ENCODE measurements around the gene TRAK2. TPM values are rescaled to one million over a fixed set of nuclear protein-coding genes. Genes with fewer than 3 reads are reported as not detected.
A peak's percentile ranks its signal among the peaks of the same experiment; 100 is the strongest.

Gene TRAK2
- total and polyA plus RNA-seq, 2 of the 8 experiments (the other 6 are each of a cell fraction or from before 2014, with no cell fraction given) = 4.5 to 15.7 TPM

DNA sequence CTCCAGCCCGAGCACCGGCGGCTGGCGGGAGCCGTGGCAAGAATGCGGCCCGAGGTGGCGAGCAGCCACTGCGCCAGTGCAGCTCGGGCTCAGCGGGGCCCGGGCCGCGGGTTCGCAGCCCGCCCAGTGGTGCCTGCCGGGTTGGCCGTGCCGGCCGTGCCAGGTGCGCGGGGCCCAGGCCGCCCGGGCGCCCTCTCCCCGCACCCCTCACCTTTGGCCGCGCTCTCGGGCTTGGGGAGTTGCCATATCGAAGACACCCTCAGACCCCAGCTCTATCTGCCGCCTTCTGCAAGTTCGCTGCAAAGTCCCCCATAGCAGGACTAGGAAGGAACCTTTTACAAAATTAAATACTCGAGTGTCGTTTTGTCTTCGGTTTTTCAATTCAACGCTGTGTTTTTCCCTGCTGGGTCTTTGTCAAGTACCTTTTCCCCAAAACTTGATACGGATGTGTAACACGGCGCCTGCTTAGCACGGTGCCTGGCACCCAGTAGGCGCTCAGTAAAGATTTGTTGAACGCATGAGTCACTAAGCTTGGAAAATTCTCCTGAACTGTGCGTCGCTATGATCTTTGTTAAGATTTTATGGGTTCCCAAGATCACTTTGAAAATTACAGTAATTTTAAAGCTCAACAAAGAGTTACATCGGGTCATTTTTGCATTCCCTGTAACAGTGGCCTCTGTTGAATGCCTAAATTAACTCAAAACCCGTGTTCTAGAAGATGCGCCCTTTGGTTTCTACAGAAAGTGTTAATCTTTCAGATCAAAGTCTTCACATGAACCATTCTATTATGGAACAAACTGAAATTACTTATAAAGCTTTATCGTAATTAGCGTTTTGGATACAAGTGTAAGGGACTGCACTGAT lies 1.0 kb upstream of the TRAK2 start:
- Histone ChIP-seq H3K4me1 (replicated peaks in 1 of 4; ENCODE audit: control insufficient read depth in 3 of 4, insufficient read depth in 4 of 4, low read length in 3 of 4) (no peaks in the 10 kb centered on the region; a peak in 1 of 7 replicates), H3K4ac (replicated peaks; ENCODE audit: insufficient read length, low read depth, low read length) (no peak overlapping the region), H2BK5ac (ENCODE audit: low read depth, low read length) (peak overlapping the region; percentile 56; the same call in 1 of the 2 replicates), H2AFZ (ENCODE audit: low read length) (peak overlapping the region; percentile 98), H2BK12ac (ENCODE audit: low read depth, low read length) (no peak overlapping the region), H3K18ac (ENCODE audit: extremely low read depth, low read length) (no peak overlapping the region), H3K79me1 (ENCODE audit: low read depth, low read length) (no peaks in the 10 kb centered on the region), H4K8ac (ENCODE audit: extremely low read depth, insufficient read depth, low read length) (peak overlapping the region; percentile 91), H4K5ac (ENCODE audit: insufficient read length, low read depth, low read length) (peak overlapping the region; percentile 61), H2BK15ac (ENCODE audit: low read length) (no peak overlapping the region), H2AK5ac (ENCODE audit: low read depth, low read length) (no peak overlapping the region), H3K27me3 (replicated peaks in 1 of 4; ENCODE audit: control insufficient read depth in 3 of 4, extremely low read depth in 1 of 4, insufficient read depth in 3 of 4, low read length in 3 of 4) (no peaks in the 10 kb centered on the region), H3K56ac (replicated peaks; ENCODE audit: insufficient read length, low read depth, low read length) (peak overlapping the region; percentile 22), H3K4me2 (ENCODE audit: insufficient read depth in 1 of 2, low read depth in 2 of 2, low read length in 2 of 2) (peak overlapping the region; percentile 69 to 76), H4K20me1 (replicated peaks in 1 of 2; ENCODE audit: control insufficient read depth in 1 of 2, insufficient read depth in 2 of 2, low read length in 2 of 2) (no peaks in the 10 kb centered on the region), H3K9me3 (ENCODE audit: insufficient read depth in 2 of 2, low read depth in 1 of 2, low read length in 1 of 2) (no peaks in the 10 kb centered on the region), H3K23me2 (ENCODE audit: low read depth, low read length) (peaks cover 9% of the 10 kb centered on the region; the same call in 1 of the 2 replicates), H3K36me3 (ENCODE audit: control insufficient read depth in 2 of 4, insufficient read depth in 4 of 4, low read length in 3 of 4) (no peaks in the 10 kb centered on the region), H3K27ac (ENCODE audit: low read depth, low read length) (peak overlapping the region; percentile 64; the same call in 1 of the 2 replicates), H2BK120ac (replicated peaks; ENCODE audit: low read depth, low read length) (no peak overlapping the region), H3K79me2 (ENCODE audit: control insufficient read depth in 1 of 2, insufficient read depth in 2 of 2, low read length in 2 of 2) (peaks cover 0 to 8% of the 10 kb centered on the region in 2 experiments; a peak in 2 of 4 replicates), H3K23ac (ENCODE audit: insufficient read length) (no peak overlapping the region), H3K4me3 (ENCODE audit: extremely low read depth in 1 of 4, insufficient read depth in 2 of 4, low read depth in 3 of 4, low read length in 4 of 4) (peak overlapping the region; percentile 94 to 100 (median 98)), H3K9ac (replicated peaks in 1 of 4; ENCODE audit: extremely low read depth in 1 of 4, low read depth in 3 of 4, low read length in 3 of 4) (peak overlapping the region; percentile 68 to 80 (median 71)), H3K14ac (ENCODE audit: insufficient read length) (no peak overlapping the region), H4K91ac (replicated peaks; ENCODE audit: insufficient read length, low read length) (no peak overlapping the region), H2BK20ac (ENCODE audit: low read length) (no peak overlapping the region)
- ChIA-PET POLR2A (ENCODE audit: partially characterized antibody) (interaction anchor here (0.9 to 2.6 kb wide), 10 partner anchors 9 to 489 kb away, joined by 3 to 9 read pairs (median 4); partner anchors contain the start of genes FLACC1 and ORC2), CTCF (ENCODE audit: partially characterized antibody) (interaction anchor here (0.5 to 1.4 kb wide), 5 partner anchors 11 to 247 kb away, joined by 3 to 4 read pairs (median 3); no protein-coding TSS in a partner anchor)
- DNase-seq (ENCODE audit: low read depth in 1 of 2, low spot score in 2 of 2) (no peak), FAIRE-seq (peak; percentile 32)
- WGBS, 2 experiments (ENCODE audit: extremely low coverage in 1 of 2, insufficient coverage in 1 of 2, insufficient read length in 1 of 2, insufficient replicate concordance in 2 of 2, low coverage in 1 of 2, low lambda C conversion rate in 2 of 2, missing lambda C conversion rate in 1 of 2) = 8% methylated on average over 49 of the region's 49 CpGs; no CpG with 5 or more reads in 1 of the 2 experiments
- TF ChIP-seq GTF2F1 (IDR thresholded peaks at IDR 0.05; ENCODE audit: borderline replicate concordance, low read depth, low read length) = no peak
- peak; percentile 26 to 27; a peak in 1 of 3 replicates for TF ChIP-seq POLR2A (IDR thresholded peaks at IDR 0.05; ENCODE audit: control extremely low read depth in 1 of 2, low read depth in 2 of 2, low read length in 2 of 2)
- peak; percentile 34; the same call in 1 of the 2 replicates for TF ChIP-seq TAF1 (IDR thresholded peaks at IDR 0.05; ENCODE audit: low read depth, low read length)
- 0 out of 4 replicates have a peak, but pooled peaks of 1 of the 2 experiments have one; percentile 11 for TF ChIP-seq HDAC2 (IDR thresholded peaks at IDR 0.05; ENCODE audit: borderline replicate concordance in 1 of 2, low read depth in 2 of 2, low read length in 2 of 2)
- TF ChIP-seq NRF1 (IDR thresholded peaks at IDR 0.05; ENCODE audit: low read depth, low read length) = no peak
- TF ChIP-seq TEAD4 (IDR thresholded peaks at IDR 0.05; ENCODE audit: low read depth, low read length) = 0 out of 2 replicates have a peak, but pooled peaks have one; percentile 36
- TF ChIP-seq CBX8 (IDR thresholded peaks at IDR 0.05; ENCODE audit: borderline replicate concordance, low read depth, low read length) = no peak
- TF ChIP-seq, protein P1, sequence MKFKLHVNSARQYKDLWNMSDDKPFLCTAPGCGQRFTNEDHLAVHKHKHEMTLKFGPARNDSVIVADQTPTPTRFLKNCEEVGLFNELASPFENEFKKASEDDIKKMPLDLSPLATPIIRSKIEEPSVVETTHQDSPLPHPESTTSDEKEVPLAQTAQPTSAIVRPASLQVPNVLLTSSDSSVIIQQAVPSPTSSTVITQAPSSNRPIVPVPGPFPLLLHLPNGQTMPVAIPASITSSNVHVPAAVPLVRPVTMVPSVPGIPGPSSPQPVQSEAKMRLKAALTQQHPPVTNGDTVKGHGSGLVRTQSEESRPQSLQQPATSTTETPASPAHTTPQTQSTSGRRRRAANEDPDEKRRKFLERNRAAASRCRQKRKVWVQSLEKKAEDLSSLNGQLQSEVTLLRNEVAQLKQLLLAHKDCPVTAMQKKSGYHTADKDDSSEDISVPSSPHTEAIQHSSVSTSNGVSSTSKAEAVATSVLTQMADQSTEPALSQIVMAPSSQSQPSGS (IDR thresholded peaks at IDR 0.05; ENCODE audit: low read length) = no peak

Measured in H1 (cell line).